Body of pancreas (tissue), 4 donors: ENCODE results near the gene P4HA3. TPM values are rescaled to one million over a fixed set of nuclear protein-coding genes. Genes with fewer than 3 reads are reported as not detected.

Experiments used
- ATAC-seq: fragments of 150-250 bp; one replicate; pipeline ENCODE4 v1.9.1; 2016
- DNase-seq, 4 donors: peaks; one replicate each; pipeline ENCODE4 v3.0.0-alpha.2; 2019
- H3K27ac ChIP-seq, 4 donors: fragments of 200-600 bp; sonication (generic); 1 replicate in 3 of 4; 2 replicates in 1 of 4; pipeline versions ENCODE4 v1.5.1 to v1.6.1; 2016 to 2019; ENCODE audit warnings: mild to moderate bottlenecking in 1 of 4, mixed read lengths in 1 of 4, moderate library complexity in 1 of 4
- H3K27me3 ChIP-seq, 2 donors: fragments of 200-600 bp; sonication (generic); one replicate each; pipeline ENCODE4 v1.6.0; 2016; ENCODE audit warnings: mild to moderate bottlenecking in 1 of 2
- H3K36me3 ChIP-seq, 2 donors: fragments of 200-600 bp; sonication (generic); replicated peaks in 1 of 2; 2 replicates each; pipeline ENCODE4 v1.5.1; 2016; ENCODE audit warnings: low read depth in 2 of 2; ENCODE audit not compliant: insufficient read depth in 1 of 2
- H3K4me1 ChIP-seq: fragments of 200-600 bp; sonication (generic); one replicate; pipeline ENCODE4 v1.6.0; 2016
- H3K4me3 ChIP-seq, 2 donors: fragments of 200-600 bp; sonication (generic); 1 replicate in 1 of 2; 2 replicates in 1 of 2; pipeline ENCODE4 v1.5.1; 2016 to 2019
- H3K9me3 ChIP-seq, 3 donors: fragments of 200-600 bp; sonication (generic); 1 replicate in 2 of 3; 2 replicates in 1 of 3; pipeline ENCODE4 v1.5.1; 2016
- CTCF ChIP-seq, 7 experiments: fragments of 450-650 bp in 4 of 7; fragments of 200-600 bp in 3 of 7; sonication (generic) in 3 of 7; IDR thresholded peaks; one replicate each; pipeline ENCODE4 v1.5.1; 2016 to 2019; ENCODE audit warnings: antibody characterized with exemption in 7 of 7
- POLR2A ChIP-seq, 3 donors: fragments of 450-650 bp; IDR thresholded peaks; one replicate each; pipeline ENCODE4 v1.6.1; 2016; ENCODE audit warnings: antibody characterized with exemption in 3 of 3, mild to moderate bottlenecking in 2 of 3
- WGBS, 2 donors: methylation state at CpG; one replicate each; pipeline ENCODE4 v1.1.5; 2017; 5-methylcytosine and 5-hydroxymethylcytosine counted together
- intact Hi-C: fragments of 100-400 bp; cut with DNase I; formaldehyde crosslinking; loops from one replicate; pipeline ENCODE4 v1.15.1; 2023
- total RNA-seq, 2 donors: library from RNA; depleted of rRNA; stranded (reverse); fragments of >200 nt; gene quantifications; one replicate each; pipeline ENCODE4 v1.1.0, GENCODE V29; 2016

P4HA3 gene
- total RNA-seq, 2 donors from 2014 or later = not detected

GRCh38 chr11:74345420-74345819 lies 34.0 kb upstream of the P4HA3 start:
- no peak overlapping the region for H3K27ac ChIP-seq
- ATAC-seq = no peak
- TF ChIP-seq POLR2A (IDR thresholded peaks at IDR 0.05) (no peak), CTCF (IDR thresholded peaks at IDR 0.05) (no peak)
- H3K27me3 ChIP-seq = no peaks in the 10 kb centered on the region
- H3K4me3 ChIP-seq = no peak overlapping the region
- WGBS, 2 donors = 39 to 53% methylated on average over 1 of the region's 1 CpG
- intact Hi-C loops = no loop called here
- H3K9me3 ChIP-seq = no peaks in the 10 kb centered on the region
- H3K36me3 ChIP-seq = no peaks in the 10 kb centered on the region
- no peak for DNase-seq
- no peaks in the 10 kb centered on the region for H3K4me1 ChIP-seq

GRCh38 chr11:74341921-74342320 lies 30.5 kb upstream of the P4HA3 start:
- H3K4me1 ChIP-seq = peaks cover 21% of the 10 kb centered on the region
- ATAC-seq = no peak

GRCh38 chr11:74339619-74340018 lies 28.2 kb upstream of the P4HA3 start:
- Histone ChIP-seq H3K36me3 (no peaks in the 10 kb centered on the region), H3K9me3 (no peaks in the 10 kb centered on the region), H3K27me3 (no peaks in the 10 kb centered on the region), H3K4me1 (peaks cover 27% of the 10 kb centered on the region), H3K4me3 (no peak overlapping the region), H3K27ac (no peak overlapping the region)
- intact Hi-C loops = no loop called here
- no peak for TF ChIP-seq POLR2A (IDR thresholded peaks at IDR 0.05)
- TF ChIP-seq CTCF (IDR thresholded peaks at IDR 0.05) = no peak
- DNase-seq (no peak), ATAC-seq (no peak)

More at GRCh38 chr11:74341921-74342320, 30.5 kb upstream of the P4HA3 start:
- no peak overlapping the region for H3K4me3 ChIP-seq
- WGBS, 2 donors = 75% methylated on average over 1 of the region's 1 CpG
- intact Hi-C loops = no loop called here
- no peaks in the 10 kb centered on the region for H3K36me3 ChIP-seq
- no peak for TF ChIP-seq POLR2A (IDR thresholded peaks at IDR 0.05)
- no peak for TF ChIP-seq CTCF (IDR thresholded peaks at IDR 0.05)
- H3K9me3 ChIP-seq = no peaks in the 10 kb centered on the region
- no peaks in the 10 kb centered on the region for H3K27me3 ChIP-seq
- no peak overlapping the region for H3K27ac ChIP-seq
- DNase-seq = no peak

GRCh38 chr11:74338963-74339362 lies 27.5 kb upstream of the P4HA3 start:
- 9 to 32% methylated on average over 6 of the region's 6 CpGs for WGBS, 2 donors
- peak; percentile 95 for ATAC-seq
- DNase-seq = peak; percentile 10 to 69 (median 40)
- no peak overlapping the region for H3K27ac ChIP-seq
- peaks cover 27% of the 10 kb centered on the region for H3K4me1 ChIP-seq
- no peak overlapping the region for H3K4me3 ChIP-seq
- TF ChIP-seq POLR2A (IDR thresholded peaks at IDR 0.05) = no peak
- TF ChIP-seq CTCF (IDR thresholded peaks at IDR 0.05) = no peak
- no peaks in the 10 kb centered on the region for H3K9me3 ChIP-seq
- H3K27me3 ChIP-seq = no peaks in the 10 kb centered on the region
- intact Hi-C loops = no loop called here
- no peaks in the 10 kb centered on the region for H3K36me3 ChIP-seq

- DNase-seq (no peak), ATAC-seq (no peak)
- TF ChIP-seq POLR2A (IDR thresholded peaks at IDR 0.05) = no peak
- no peak for TF ChIP-seq CTCF (IDR thresholded peaks at IDR 0.05)
- Histone ChIP-seq H3K27me3 (no peaks in the 10 kb centered on the region), H3K4me3 (no peak overlapping the region), H3K4me1 (peaks cover 26% of the 10 kb centered on the region), H3K27ac (no peak overlapping the region), H3K36me3 (no peaks in the 10 kb centered on the region), H3K9me3 (no peaks in the 10 kb centered on the region)
- 89 to 97% methylated on average over 1 of the region's 1 CpG for WGBS, 2 donors
- intact Hi-C loops = no loop called here
Observed at GRCh38 chr11:74333193-74333592, 21.8 kb upstream of the P4HA3 start.
